HCT116 (cell line): ENCODE data around the gene CCDC116. TPM values are rescaled to one million over a fixed set of nuclear protein-coding genes. Genes with fewer than 3 reads are reported as not detected.

Source experiments
- ATAC-seq: fragments of 200-7000 bp; cut with Tn5 transposase; 2 replicates; pipeline ENCODE4 v1.9.1; 2020; ENCODE audit warnings: mild to moderate bottlenecking, moderate library complexity
- BruUV-seq: library from RNA; stranded (reverse); fragments of 400-500 nt; replicated peaks from 2 replicates; lab custom pipeline; 2021; lab: Mats Ljungman, UMichigan
- CTCF ChIA-PET: fragments of 300-600 bp; sonication (Branson Sonifier 250); formaldehyde crosslinking; loops from one replicate; lab custom pipeline; 2021; ENCODE audit warnings: antibody characterized with exemption; lab: Charles Lee
- POLR2A ChIA-PET: fragments of 300-600, 350-600 bp; sonication (Branson Sonifier 250); formaldehyde crosslinking; loops from one replicate; lab custom pipeline; 2021; ENCODE audit warnings: antibody characterized with exemption; lab: Charles Lee
- RAD21 ChIA-PET, 2 experiments: fragments of 300-600 bp; sonication (Branson Sonifier 250); formaldehyde crosslinking; loops; one replicate each; lab custom pipeline; 2023; ENCODE audit warnings: low total read pairs in 2 of 2; ENCODE audit not compliant: uncharacterized antibody in 2 of 2, unreplicated experiment in 2 of 2, low non-redundant PET in 1 of 2; lab: Charles Lee
- DNase-seq: peaks from one replicate; pipeline ENCODE4 v3.0.0-alpha.2; 2010; ENCODE audit warnings: low read depth, low spot score
- H2AFZ ChIP-seq: fragments of 200-600 bp; shearing (Covaris generic), sonication (generic); 2 replicates; pipeline ENCODE4 v1.6.1; 2017; ENCODE audit warnings: low read depth, mixed run types, mixed read lengths, antibody characterized with exemption, low read length; ENCODE audit not compliant: poor library complexity, severe bottlenecking
- H3K27ac ChIP-seq: 2 replicates; pipeline ENCODE4 v1.5.1; 2012; ENCODE audit warnings: low read depth, low read length
- H3K27me3 ChIP-seq: fragments of 200-600 bp; sonication (generic); 2 replicates; pipeline ENCODE4 v1.6.1; 2016; ENCODE audit warnings: mixed run types, low read length, mixed read lengths; ENCODE audit not compliant: insufficient read depth
- H3K36me3 ChIP-seq, 2 experiments: fragments of 200-500 bp in 1 of 2; fragments of 200-600 bp in 1 of 2; sonication (Bioruptor generic) in 1 of 2; sonication (generic) in 1 of 2; 2 replicates each; pipeline versions ENCODE4 v1.5.1 to v1.6.1; 2014 to 2016; ENCODE audit warnings: low read length in 2 of 2, inconsistent platforms in 1 of 2, mixed read lengths in 1 of 2, mixed run types in 1 of 2; ENCODE audit not compliant: insufficient read depth in 2 of 2, control insufficient read depth in 1 of 2
- H3K4me1 ChIP-seq, 2 experiments: fragments of 200-600 bp in 1 of 2; sonication (generic) in 1 of 2; 2 replicates each; pipeline versions ENCODE4 v1.5.1 to v1.6.1; 2012 to 2017; ENCODE audit warnings: low read length in 2 of 2, inconsistent platforms in 1 of 2, mild to moderate bottlenecking in 1 of 2, mixed read lengths in 1 of 2, mixed run types in 1 of 2, moderate library complexity in 1 of 2; ENCODE audit not compliant: insufficient read depth in 2 of 2, control insufficient read depth in 1 of 2
- H3K4me2 ChIP-seq: fragments of 200-600 bp; sonication (generic); 2 replicates; pipeline ENCODE4 v1.6.1; 2017; ENCODE audit warnings: mixed run types, low read length, mixed read lengths
- H3K4me3 ChIP-seq, 2 experiments: fragments of 200-600 bp in 1 of 2; sonication (generic) in 1 of 2; replicated peaks in 1 of 2; 2 replicates each; pipeline ENCODE4 v1.5.1; 2011 to 2016; ENCODE audit warnings: low read length in 2 of 2, control low read depth in 1 of 2, low read depth in 1 of 2, mild to moderate bottlenecking in 1 of 2, mixed read lengths in 1 of 2, mixed run types in 1 of 2
- H3K79me2 ChIP-seq: fragments of 200-600 bp; sonication (generic); 2 replicates; pipeline ENCODE4 v1.6.1; 2017; ENCODE audit warnings: mild to moderate bottlenecking, mixed run types, low read length, moderate library complexity, mixed read lengths; ENCODE audit not compliant: insufficient read depth
- H3K9ac ChIP-seq: fragments of 200-600 bp; sonication (generic); 2 replicates; pipeline ENCODE4 v1.6.1; 2016; ENCODE audit warnings: low read length, mixed read lengths
- H3K9me2 ChIP-seq: fragments of 200-600 bp; sonication (generic), shearing (Covaris generic); 2 replicates; pipeline ENCODE4 v1.6.1; 2017; ENCODE audit warnings: mixed run types, mild to moderate bottlenecking, moderate library complexity; ENCODE audit not compliant: insufficient read depth
- H3K9me3 ChIP-seq, 2 experiments: fragments of 200-500 bp in 1 of 2; fragments of 200-600 bp in 1 of 2; sonication (Bioruptor generic) in 1 of 2; sonication (generic) in 1 of 2; 2 replicates each; pipeline ENCODE4 v1.6.1; 2014 to 2017; ENCODE audit warnings: low read length in 2 of 2, mixed read lengths in 2 of 2, inconsistent platforms in 1 of 2, low read depth in 1 of 2, mild to moderate bottlenecking in 1 of 2, mixed run types in 1 of 2, moderate library complexity in 1 of 2; ENCODE audit not compliant: control insufficient read depth in 1 of 2, insufficient read depth in 1 of 2
- H4K20me1 ChIP-seq: fragments of 200-600 bp; sonication (generic), shearing (Covaris generic); 2 replicates; pipeline ENCODE4 v1.6.1; 2017; ENCODE audit warnings: mixed run types, mild to moderate bottlenecking, moderate library complexity; ENCODE audit not compliant: insufficient read depth
- ELF1 ChIP-seq: IDR thresholded peaks from 2 replicates; pipeline ENCODE4 v1.6.1; 2012; ENCODE audit warnings: low read depth, borderline replicate concordance
- intact Hi-C: fragments of 100-400 bp; cut with micrococcal nuclease; formaldehyde crosslinking; loops from 2 replicates; pipeline ENCODE4 v1.10.0; 2022
- total RNA-seq: library from RNA; stranded (reverse); gene quantifications from one replicate; pipeline ENCODE4 v1.2.1, GENCODE V29; 2021; ENCODE audit not compliant: unreplicated experiment
- TF ChIP-seq, protein P1 (sequence below): IDR thresholded peaks from 2 replicates; pipeline ENCODE4 v1.6.1; 2012; ENCODE audit warnings: low read depth
- TF ChIP-seq, protein P2 (sequence below): IDR thresholded peaks from 2 replicates; pipeline ENCODE4 v1.6.1; 2012

The CCDC116 gene
- total RNA-seq, 1 experiment from 2014 or later, result 0.66 TPM

GRCh38 chr22:21651521-21652009, 19.0 kb downstream of the CCDC116 start:
- peaks cover 3 to 9% of the 10 kb centered on the region in 2 experiments; a peak in 3 of 4 replicates for H3K36me3 ChIP-seq

More at GRCh38 chr22:21651521-21652009, 19.0 kb downstream of the CCDC116 start:
- no peaks in the 10 kb centered on the region for H3K9me2 ChIP-seq
- RAD21 ChIA-PET, result no interaction called here
- peak overlapping the region; percentile 97 for H2AFZ ChIP-seq
- H3K4me1 ChIP-seq, result peaks cover 7 to 18% of the 10 kb centered on the region in 2 experiments
- peak overlapping the region; percentile 73 for H3K27ac ChIP-seq
- peaks cover under 1% of the 10 kb centered on the region; the same call in 1 of the 2 replicates for H4K20me1 ChIP-seq
- TF ChIP-seq, protein P1, sequence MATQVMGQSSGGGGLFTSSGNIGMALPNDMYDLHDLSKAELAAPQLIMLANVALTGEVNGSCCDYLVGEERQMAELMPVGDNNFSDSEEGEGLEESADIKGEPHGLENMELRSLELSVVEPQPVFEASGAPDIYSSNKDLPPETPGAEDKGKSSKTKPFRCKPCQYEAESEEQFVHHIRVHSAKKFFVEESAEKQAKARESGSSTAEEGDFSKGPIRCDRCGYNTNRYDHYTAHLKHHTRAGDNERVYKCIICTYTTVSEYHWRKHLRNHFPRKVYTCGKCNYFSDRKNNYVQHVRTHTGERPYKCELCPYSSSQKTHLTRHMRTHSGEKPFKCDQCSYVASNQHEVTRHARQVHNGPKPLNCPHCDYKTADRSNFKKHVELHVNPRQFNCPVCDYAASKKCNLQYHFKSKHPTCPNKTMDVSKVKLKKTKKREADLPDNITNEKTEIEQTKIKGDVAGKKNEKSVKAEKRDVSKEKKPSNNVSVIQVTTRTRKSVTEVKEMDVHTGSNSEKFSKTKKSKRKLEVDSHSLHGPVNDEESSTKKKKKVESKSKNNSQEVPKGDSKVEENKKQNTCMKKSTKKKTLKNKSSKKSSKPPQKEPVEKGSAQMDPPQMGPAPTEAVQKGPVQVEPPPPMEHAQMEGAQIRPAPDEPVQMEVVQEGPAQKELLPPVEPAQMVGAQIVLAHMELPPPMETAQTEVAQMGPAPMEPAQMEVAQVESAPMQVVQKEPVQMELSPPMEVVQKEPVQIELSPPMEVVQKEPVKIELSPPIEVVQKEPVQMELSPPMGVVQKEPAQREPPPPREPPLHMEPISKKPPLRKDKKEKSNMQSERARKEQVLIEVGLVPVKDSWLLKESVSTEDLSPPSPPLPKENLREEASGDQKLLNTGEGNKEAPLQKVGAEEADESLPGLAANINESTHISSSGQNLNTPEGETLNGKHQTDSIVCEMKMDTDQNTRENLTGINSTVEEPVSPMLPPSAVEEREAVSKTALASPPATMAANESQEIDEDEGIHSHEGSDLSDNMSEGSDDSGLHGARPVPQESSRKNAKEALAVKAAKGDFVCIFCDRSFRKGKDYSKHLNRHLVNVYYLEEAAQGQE, result no peak
- TF ChIP-seq, protein P2, sequence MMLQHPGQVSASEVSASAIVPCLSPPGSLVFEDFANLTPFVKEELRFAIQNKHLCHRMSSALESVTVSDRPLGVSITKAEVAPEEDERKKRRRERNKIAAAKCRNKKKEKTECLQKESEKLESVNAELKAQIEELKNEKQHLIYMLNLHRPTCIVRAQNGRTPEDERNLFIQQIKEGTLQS, result no peak
- no peak for TF ChIP-seq ELF1
- no peaks in the 10 kb centered on the region for H3K27me3 ChIP-seq
- H3K4me2 ChIP-seq, result peak overlapping the region; percentile 92
- CTCF ChIA-PET, result interaction anchor here (1.8 kb wide), 1 partner anchor 9 kb away, joined by 7 read pairs; no protein-coding TSS in a partner anchor
- H3K79me2 ChIP-seq, result peaks cover 8% of the 10 kb centered on the region; the same call in 1 of the 2 replicates
- POLR2A ChIA-PET, result interaction anchor here (0.8 to 1.4 kb wide), 3 partner anchors 9 to 14 kb away, joined by 3 to 4 read pairs (median 4); partner anchors contain the start of genes PPIL2 and SDF2L1
- DNase-seq, result no peak
- H3K9me3 ChIP-seq, result no peaks in the 10 kb centered on the region
- intact Hi-C loops, result loop anchor here (5.0 kb wide), 1 partner anchor 216 kb away; the partner anchor contains the start of gene MAPK1
- TSS peak; percentile 81 for BruUV-seq
- peak; percentile 37 for ATAC-seq
- peak overlapping the region; percentile 83 for H3K9ac ChIP-seq
- peak overlapping the region; percentile 67 to 83 for H3K4me3 ChIP-seq
